GM21529 (cell line): ENCODE results near the gene TWIST2.

Experiments
- ATAC-seq: cut with Tn5 transposase; IDR thresholded peaks from one replicate; pipeline ENCODE4 v1.9.1; 2021; ENCODE audit not compliant: unreplicated experiment

Gene TWIST2

DNA sequence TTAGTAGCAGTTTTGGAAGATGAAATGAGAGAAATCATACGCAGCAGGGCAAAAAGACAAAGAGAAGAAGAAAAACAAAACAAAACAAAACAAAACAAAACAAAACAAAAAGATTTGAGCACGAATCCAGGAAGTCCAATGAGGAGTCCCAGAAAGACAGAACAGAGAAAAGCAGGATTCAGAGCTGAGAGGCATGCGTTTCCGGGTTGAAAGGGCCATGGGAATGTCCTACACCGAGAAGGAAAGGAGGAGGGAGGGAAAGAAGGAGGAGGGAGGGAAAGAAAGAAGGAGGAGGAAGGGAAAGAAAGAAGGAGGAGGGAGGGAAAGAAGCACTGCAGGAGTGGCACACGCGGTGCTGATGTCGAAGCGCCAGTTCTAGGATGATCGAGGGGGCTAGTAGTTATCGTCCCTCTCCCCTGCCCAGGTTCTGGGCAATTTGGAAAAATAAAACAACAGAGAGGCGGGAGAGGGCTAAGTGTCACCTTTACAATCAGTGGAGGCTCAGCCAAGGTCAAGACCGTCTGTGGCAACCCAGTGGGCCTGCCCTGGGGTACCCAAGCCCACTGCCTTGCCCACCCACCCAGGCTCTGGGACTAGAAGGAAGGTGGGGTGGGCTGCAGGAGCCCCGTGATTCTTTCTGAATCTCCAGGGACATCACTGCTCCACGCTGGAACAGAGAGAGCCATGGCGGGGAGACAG lies 68.4 kb downstream of the TWIST2 start:
- ATAC-seq: no peak

DNA sequence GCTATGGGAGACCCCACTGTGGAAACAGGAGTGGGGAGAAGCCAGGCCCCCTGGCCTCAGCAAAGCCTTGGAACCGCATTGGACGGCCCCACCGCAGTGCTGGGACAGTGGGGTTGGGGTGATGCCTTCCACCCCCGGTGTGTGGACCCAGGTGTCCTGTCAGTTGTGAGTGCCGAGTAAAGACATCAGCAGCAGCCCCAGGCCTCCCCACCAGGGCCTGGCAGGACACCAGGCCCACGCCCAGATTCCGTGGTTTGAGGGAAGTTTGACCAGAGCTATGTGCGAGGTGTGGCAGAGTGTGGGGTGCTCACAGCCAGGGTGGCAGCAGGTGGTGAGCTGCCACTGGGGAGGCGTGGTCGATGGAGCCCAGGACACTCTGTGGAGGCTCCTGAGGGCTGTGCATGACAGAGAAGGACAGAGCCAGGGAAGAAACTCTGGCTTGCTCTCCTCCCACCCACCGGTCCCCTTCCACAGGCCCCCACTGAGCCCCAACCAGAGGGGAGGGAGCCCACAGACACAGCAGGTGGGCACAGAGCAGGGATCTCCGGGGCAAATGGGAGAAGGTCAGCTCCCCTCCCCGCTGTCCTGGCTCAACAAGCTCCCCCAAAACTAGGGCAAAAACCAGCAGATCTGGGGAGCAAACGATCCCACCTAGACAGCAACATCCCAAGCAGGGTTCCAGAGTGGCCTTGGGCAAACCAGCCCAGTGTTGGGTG lies 69.1 kb downstream of the TWIST2 start:
- no peak for ATAC-seq

- ATAC-seq: no peak
Observed at GRCh38 chr2:238919307-238919706, 71.4 kb downstream of the TWIST2 start.

DNA sequence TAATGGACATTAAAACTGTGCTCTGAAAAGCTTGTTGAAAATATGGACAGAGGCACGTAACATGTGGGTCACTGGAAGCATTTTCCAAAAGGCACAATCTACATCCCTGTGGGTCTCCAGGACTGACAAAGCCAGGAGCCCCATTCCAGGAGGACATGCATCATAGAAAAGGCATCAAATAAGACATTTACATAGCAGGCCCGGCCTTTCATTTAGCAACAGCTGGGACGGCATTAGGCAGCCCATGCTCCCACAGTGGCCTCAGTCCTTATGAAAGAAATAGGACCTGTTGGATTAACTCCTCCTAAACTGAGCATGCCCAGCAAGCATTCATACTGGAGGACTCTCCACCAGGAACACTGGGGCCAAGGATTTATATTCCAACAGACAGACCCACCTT lies 72.2 kb downstream of the TWIST2 start:
- no peak for ATAC-seq

- ATAC-seq: no peak
Observed at GRCh38 chr2:238920601-238921001, 72.7 kb downstream of the TWIST2 start.

DNA sequence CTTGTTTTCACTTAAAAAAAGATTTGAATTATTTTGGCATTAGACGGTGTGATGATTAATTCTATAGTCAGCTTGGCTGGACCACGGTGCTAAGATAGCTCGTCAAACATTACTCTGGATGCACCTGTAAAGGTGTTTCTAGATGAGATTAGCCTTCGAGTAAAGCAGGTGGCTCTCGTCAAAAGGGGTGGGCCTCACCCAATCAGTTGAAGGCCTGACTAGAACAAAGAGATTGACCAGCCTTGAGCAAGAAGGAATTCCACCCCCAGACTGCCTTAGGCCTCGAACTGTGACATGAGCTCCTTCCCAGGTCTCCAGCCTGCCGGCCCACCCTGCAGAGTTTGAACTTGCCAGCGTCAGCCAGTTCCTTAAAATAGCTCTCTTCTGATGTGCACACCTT lies 73.4 kb downstream of the TWIST2 start:
- ATAC-seq: no peak

DNA sequence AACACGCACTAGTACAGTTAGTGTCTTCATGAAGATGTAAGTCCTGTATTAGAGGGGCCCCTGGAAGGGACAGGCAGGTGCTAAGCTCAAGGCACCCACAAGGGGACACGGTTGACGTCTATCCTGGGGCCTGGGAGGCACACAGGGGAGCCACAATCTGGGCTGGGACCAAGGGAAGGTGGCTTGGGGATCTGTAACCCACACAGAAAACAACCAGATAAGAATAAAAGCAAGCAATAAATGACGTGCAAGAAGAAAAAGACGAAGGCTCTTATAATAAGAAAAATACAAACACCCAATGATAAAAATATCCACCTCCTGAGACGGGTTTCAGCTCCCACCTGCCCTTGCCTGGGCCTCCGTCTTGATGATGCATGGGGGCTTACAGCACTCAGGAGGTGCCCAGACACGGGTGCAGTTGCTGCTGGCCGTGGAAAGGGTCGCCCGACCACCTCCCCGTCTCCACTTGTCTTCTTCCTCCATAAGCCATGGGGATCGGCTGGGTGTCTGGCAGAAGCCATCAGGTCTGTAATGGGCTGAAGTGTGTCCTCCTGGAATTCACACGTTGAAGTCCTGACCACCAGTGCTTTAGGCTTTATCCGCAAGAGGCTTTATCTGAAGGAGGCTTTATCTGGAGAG lies 73.9 kb downstream of the TWIST2 start:
- no peak for ATAC-seq

DNA sequence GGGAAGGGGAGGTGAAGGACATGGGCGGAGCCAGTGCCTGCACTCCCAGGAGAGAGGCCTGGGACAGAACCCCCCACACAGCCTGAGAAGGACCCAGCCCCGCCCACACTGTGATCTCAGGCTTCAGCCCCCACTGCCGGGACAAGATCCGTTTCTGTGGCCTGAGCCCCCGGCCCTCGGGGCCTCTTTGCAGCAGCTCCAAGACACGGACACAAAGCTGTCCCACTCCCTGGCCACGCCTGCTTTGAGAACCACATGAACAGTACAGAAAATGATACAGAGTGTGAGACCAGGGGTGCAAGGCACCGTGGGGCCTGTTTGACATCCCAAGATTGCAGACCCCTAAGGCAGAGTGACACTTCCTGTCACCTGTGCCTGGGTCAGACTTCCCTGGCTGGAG lies 74.5 kb downstream of the TWIST2 start:
- ATAC-seq: no peak

GRCh38 chr2:238924032-238924431 lies 76.1 kb downstream of the TWIST2 start:
- ATAC-seq: no peak

GRCh38 chr2:238924796-238925195 lies 76.9 kb downstream of the TWIST2 start:
- ATAC-seq: no peak

DNA sequence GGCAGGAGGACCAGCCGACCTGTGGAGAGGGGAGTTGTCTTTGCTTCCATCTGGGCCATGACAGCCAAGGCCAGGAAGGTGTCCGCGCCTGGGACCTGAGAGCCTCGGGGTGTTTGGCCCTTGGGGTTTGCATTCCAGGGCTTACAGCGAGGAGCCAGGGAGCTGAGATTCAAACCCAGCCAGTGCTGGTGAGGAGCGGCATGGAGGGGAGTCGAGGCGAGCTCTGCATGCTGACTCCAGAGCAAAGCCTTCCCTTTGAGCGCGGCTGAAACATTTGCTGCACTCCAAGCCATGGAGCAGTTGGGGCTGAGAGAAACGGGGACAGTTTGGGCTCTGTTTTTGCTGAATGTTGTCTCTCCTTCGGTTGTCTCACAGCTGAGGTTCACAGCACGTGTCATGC lies 77.4 kb downstream of the TWIST2 start:
- no peak for ATAC-seq

DNA sequence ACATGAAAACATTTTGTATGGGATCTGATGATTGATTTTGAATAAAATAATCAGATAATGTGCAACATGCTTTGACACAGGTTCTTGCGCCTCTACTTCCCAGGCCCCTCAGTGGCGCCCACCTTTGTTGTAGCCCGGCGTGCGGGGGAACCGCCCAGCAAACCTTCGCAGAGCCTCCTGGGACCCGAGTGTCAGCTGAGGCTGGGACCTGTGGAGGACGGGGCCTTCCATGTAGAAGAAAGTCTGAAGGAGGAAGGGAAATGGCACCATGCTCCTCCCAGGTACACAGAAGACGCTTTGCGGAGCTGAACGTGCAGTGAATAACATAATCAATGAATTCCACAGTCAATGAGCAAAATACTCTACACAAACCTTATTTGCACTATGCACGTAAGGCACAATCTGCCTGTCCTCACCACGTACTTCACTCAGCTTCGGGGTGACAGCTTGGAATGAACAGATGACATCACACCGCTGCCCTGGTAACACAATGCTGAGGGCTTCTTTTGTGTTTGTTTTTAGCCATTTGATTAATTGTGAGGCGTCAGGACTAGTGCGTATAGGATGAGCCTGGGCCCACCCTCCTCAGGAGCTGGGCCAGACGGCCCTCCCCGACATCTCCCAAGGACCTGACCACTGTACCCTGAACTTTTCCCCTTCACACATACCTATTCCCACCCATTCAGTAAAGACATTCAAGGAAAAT lies 78.1 kb downstream of the TWIST2 start:
- ATAC-seq: no peak

GRCh38 chr2:238926761-238927611 lies 79.1 kb downstream of the TWIST2 start:
- ATAC-seq: no peak

DNA sequence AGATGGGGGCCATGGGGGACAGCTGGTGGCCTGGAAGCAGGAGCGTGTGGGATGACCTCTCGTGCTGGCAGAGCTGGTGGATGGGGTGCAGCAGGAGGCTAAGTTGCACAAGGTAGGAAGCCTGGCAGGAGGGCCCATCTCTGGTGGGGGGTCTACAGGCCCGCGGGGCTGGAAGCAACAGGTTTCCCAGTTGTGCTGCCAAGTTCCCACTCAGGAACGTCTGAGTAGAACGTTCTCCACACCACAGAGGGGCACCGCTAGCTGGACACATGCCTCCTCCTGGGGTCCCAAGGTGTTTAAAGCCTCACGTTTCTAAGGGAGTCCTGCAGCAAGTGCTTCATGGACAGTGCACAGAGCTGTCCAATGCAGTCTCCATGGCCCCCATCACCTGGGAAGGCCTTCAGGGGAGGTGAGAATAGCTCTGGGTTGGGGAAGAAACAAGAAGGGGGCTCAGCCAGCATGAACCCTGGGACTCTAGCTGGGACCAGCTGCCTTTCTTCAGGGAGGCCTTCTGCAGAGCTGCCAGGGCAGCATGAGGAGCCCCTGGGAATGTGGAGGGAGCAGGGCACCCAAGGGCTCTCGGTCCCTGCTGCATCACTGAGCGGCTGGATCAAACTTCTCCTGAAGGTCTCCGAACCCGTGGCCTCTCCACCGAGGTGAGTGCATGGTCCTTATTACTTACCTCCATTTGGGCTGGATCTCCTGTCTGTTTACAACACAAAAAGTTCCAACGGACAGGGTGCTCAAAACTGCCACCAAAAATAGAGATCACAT lies 80.0 kb downstream of the TWIST2 start:
- no peak for ATAC-seq

- ATAC-seq: no peak
Observed at GRCh38 chr2:238928520-238929241, 80.8 kb downstream of the TWIST2 start.

- ATAC-seq: no peak
Observed at GRCh38 chr2:238929242-238930081, 81.6 kb downstream of the TWIST2 start.

DNA sequence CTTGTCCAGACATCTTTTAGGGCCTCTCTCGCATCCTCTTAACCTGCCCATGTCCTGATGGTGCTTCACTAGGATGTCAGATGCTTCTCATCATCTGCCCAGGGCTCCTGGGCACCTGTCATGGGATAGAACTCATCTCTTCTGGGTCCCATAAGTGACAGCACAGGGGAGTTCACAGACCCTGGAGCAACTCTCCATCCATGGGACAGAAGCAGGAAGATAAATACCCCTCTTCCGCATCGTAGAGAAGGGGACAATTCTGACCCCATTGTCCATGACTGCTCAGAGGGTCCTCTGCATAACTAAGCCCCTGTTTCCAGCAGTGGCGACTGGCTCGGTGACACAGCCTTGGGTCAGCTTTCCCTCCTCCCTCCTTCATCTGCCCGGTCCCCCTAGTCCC lies 82.3 kb downstream of the TWIST2 start:
- no peak for ATAC-seq
